Measurements from ENCODE around the gene GALNT11.

GRCh38 chr7:152090747-152091146, 65.3 kb downstream of the GALNT11 start:
- TF ChIP-seq CTCF (IDR thresholded peaks at IDR 0.05), result no peak
- no peak for TF ChIP-seq ZFX (IDR thresholded peaks at IDR 0.05; ENCODE audit: borderline replicate concordance)

All from 22Rv1 (cell line).